ENCODE data around the gene MAP3K8. TPM values are rescaled to one million over a fixed set of nuclear protein-coding genes. Genes with fewer than 3 reads are reported as not detected.

The MAP3K8 gene
- total RNA-seq, 1 experiment from 2014 or later: 48.2 TPM

Other genes starting within 250 kb of the MAP3K8 start
- gene MTPAP, start 84.9 kb upstream of the MAP3K8 start, total RNA-seq (2014; rRNA removed; shearing (Covaris generic)): 6.4 and 7.9 TPM in 2 replicates
- gene LYZL2, start 195.6 kb downstream of the MAP3K8 start, total RNA-seq (2014; rRNA removed; shearing (Covaris generic)): not detected in 2 replicates

Measured in HT-29 (cell line).